HL-60/S4 treated with phorbol 12-myristate 13-acetate at 8.2 ng/mL for 4 days and 3 days (cell line): Measurements from ENCODE around the gene PCNT.
"Not testable (repeated sequence)": the region's sequence is repeated elsewhere in the genome, so short reads cannot be mapped to it uniquely, and the experiment has no call there.

ENCODE experiments used
- in situ Hi-C: fragments of 300-500 bp; cut with MboI; formaldehyde crosslinking; loops from 2 replicates; pipeline ENCODE4 v1.15.0; 2022; ENCODE audit warnings: low sequenced_read_pairs

The PCNT gene

DNA sequence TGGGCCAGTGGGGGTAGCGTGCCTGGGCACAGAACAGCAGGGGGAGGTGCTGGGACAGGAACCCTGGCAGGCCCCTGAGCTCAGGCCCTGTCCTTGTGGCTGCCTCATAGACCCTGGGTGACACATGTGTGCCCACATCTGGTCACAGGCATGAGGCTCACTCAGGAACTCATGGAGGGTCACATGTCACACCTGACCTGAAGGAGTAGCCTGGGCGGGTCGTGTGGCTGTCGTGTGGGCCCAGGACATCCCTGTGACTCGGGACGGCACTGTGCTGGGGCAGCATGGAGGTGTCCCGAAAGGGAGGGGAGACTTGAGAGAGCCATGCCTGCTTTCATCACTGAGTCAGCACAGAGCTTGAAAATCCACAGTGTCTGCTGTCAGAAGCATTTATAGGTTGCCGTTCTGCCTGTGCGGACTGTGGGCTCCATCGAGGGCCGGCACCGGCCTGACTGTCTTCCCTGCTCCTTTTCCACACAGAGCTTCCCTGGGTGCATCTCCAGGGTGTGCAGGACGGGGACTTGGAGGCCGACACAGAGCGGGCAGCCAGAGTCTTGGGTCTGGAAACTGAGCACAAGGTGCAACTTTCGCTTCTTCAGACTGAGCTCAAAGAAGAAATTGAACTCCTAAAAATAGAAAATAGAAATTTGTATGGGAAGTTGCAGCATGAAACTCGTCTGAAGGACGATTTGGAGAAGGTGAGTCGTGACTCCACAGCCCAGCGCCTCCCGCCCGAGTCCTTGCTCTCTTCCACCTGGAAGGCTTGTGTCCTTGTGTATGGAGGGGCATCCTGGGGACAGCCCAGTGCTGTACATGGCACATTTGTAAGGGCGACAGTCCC is 32.8 kb downstream of the PCNT start:
- in situ Hi-C loops = no loop called here

DNA sequence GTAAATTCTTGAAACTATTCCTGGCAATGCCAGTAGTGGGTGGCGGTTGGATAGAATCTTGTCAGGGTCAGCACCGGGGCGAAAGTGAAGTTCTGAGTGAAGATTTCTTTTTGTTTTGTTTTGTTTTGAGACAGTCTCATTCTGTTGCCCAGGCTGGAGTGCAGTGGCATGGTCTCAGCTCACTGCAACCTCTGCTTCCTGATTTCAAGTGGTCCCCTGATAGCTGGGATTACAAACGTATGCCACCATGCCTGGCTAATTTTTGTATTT is 33.3 kb downstream of the PCNT start:
- in situ Hi-C loops = no loop called here

DNA sequence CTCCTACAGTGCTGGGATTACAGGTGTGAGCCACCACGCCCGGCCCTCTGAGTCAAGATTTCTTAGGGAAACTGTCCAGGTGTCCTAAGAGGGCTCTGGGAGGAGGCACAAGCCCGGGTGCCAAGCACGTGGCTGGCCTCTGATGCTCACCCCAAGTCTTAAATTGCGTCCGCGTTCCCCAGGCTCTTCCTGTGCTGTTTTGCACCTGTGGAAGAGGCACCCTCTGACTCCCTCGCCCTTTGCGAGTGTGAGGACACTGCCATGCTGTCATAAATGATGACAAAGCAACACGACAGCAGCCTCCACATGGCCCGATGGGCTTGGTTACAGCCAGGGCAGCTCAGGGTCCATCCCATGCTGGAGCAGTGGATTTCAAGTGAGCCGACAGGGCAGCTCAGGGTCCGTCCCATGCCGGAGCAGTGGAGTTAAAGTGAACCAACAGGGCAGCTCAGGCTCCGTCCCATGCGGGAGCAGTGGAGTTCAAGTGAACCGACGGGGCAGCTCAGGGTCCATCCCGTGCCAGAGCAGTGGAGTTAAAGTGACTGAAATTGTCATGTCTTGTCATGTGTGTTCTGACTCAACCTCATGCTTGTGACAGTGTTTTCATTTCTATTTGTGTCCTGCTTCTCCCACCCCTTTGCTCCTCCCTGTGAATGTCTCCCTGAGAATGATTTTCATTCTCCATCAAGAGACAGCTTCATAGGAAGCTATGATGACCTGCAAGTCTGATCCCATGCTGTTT is 33.9 kb downstream of the PCNT start:
- in situ Hi-C loops = no loop called here

DNA sequence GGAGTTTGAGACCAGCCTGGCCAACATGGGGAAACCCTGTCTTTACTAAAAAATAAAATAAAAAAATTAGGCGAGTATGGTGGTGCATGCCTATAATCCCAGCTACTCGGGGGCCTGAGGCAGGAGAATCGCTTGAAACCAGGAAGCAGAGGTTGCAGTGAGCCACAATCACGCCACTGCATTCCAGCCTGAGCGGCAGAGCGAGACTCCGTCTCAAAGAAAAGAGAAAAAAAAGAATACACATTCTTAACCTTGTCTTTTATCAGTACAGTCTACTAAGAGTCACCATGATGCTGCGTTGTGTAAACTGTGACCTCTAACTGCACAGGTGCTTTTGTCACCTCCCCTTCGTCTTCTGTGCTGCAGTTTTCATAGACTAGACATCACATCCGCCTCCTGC is 37.2 kb downstream of the PCNT start:
- in situ Hi-C loops = no loop called here

DNA sequence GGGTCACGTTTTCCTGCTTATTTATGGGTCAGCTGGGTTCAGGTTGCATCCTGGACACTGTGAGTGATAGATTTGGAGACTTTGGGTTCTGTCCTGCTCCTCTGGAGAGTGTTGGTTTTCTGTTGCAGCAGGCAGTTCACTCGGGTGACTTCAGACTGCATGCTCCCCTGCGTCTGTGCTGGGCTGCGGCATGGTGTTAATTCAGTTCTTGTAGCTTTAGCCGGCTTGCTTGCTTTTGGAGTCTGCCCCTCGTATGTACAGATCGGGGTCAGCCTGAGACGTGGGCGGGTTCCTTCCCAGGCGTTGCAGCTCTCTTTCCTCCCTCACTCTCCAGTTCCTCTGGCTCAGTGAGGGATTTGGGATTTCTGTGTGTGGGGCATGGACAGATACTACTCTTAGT is 38.0 kb downstream of the PCNT start:
- in situ Hi-C loops = no loop called here

DNA sequence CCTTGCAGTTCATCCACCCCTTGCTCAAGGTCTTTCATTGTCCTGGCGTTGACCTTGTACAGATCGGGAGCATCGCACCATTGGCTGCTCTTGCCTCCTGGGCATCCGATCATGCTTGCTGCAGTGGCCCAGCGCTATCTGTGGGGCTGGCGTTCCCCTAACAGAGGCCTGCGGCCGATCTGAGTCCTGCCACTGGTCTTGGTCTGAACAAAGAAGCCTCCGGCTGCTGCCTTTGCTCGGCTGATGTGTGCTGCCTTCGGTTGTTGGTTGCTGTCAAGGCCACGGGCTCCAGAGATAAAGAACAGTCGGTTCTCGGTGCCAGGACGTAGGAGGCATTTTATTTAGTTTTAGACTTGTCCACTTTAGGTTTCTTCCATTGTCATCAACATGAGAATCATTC is 39.0 kb downstream of the PCNT start:
- in situ Hi-C loops = no loop called here

DNA sequence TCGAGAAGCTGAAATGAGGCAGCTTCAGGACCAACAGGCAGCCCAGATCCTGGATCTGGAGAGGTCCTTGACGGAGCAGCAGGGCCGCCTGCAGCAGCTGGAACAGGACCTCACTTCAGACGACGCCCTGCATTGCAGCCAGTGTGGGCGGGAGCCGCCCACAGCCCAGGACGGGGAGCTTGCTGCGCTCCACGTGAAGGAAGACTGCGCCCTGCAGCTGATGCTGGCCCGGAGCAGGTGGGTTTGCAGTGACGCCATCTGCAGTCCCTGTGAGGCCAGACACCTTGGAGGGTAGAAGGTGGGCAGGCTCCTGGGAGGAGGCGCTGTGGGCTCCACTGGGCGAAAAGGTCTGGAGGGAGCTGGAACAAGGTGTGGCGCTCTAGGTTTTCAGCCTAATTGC is 39.7 kb downstream of the PCNT start:
- in situ Hi-C loops = no loop called here

DNA sequence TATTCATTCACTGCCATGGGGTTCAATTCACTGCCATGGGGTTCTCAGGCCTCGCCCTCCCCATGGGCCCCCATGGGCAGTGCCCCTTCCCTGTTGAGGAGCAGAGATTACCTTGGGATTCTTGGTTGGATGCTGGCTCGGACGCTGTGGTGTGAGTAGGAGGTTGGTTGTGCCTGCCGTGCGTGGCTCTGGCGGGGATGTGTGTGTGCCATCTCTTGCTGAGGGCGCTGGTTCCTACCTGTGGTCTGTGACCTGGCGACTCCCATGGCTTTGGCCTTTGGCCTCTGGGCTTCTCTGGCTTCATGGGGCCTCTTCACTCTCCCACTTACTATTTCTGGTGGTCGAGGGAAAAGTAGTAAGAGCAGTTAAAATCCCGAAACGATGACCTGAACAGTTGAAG is 42.1 kb downstream of the PCNT start:
- in situ Hi-C loops = no loop called here

DNA sequence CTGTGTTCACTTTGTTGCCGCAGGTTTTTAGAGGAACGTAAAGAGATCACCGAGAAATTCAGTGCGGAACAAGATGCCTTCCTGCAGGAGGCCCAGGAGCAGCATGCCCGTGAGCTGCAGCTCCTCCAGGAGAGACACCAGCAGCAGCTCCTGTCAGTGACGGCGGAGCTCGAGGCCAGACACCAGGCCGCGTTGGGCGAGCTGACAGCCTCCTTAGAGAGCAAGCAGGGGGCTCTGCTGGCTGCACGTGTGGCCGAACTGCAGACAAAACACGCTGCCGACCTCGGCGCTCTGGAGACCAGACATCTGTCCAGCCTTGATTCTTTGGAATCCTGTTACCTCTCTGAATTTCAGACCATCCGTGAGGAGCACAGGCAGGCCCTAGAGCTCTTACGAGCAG is 42.6 kb downstream of the PCNT start:
- in situ Hi-C loops = no loop called here

DNA sequence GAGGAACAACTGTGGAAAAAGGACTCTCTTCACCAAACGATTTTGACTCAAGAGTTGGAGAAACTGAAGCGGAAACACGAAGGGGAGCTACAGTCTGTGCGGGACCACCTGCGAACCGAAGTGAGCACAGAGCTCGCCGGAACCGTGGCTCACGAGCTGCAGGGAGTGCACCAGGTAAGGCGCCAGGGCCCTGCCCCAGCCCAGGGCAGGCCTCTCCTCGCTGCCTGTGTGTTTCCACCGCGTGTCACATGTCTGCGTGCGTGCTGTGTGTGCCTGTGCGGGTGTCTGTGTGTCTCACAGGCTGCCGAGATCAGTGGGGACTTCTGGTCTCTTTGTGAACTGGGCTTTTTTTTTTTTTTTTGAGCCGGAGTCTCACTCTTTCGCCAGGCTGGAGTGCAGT is 43.0 kb downstream of the PCNT start:
- in situ Hi-C loops = no loop called here

DNA sequence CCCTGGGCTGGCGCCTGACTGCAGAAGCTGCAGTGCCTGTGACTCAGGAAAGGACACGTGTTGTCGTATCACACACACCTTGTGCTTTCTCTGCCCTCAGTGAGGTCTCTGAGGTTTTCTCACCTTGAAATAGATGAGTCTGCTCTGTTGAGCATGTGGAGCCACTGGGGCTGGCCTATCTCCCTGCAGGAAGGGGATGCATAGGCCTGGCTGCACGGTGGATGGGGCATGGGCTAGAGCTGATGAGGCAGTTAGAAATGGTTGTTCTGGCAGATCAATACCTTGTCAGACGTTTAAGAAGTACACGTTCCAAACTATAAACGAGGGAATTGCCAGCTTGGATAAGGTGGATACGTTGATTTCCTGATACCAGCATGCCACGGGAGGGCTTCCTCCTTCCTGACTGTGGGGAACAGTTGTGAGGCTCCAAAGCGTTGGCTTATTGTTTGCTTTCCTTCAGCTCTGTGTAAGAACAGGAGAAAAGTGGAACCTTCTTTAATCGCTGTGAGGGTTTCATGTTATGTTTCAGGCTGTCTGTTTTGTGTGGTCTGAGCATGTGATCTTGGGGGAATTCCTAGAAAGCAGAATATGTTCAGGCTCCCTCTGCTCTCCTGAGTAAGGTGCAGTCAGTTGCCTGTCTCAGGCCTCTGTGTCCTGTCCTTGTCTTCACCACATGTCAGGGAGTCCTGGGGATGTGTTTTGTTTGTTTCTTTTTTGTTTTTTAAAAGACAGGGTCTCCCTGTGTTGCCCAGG is 44.8 kb downstream of the PCNT start:
- in situ Hi-C loops = no loop called here

DNA sequence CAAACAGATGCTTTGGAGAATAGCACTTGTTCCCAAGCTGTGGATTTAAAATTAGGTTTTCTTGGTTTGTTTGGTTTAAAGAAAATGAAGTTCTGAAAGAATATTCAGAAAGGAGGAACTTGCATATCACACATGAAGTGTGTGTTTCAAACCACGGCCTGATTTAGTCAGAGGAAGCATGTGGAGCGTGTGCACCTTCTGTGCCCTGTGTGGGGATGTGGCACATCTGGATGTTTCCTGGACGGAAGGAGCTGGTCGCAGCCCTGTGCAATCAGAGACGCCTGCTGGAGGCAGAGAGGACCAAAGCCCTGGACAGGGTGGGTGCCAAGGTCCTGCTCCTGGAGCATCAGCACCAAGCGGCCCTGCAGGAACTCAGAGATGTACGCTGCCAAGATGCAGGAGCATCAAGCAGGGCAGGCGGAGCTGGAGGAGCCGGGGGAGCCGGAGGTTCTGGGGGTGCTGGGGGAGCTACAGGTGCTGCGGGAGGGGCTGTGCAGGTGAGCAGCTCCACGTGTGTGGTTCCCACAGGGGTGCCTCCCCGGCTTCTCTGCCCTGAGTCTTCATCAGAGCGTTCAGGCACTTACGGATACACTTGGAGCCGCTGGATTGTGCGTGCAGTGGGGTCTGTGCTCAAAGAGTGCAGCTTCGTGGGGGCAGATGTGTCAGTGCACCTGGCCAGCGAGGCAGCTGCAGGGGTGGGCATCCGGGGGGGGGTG is 45.7 kb downstream of the PCNT start:
- in situ Hi-C loops = no loop called here

DNA sequence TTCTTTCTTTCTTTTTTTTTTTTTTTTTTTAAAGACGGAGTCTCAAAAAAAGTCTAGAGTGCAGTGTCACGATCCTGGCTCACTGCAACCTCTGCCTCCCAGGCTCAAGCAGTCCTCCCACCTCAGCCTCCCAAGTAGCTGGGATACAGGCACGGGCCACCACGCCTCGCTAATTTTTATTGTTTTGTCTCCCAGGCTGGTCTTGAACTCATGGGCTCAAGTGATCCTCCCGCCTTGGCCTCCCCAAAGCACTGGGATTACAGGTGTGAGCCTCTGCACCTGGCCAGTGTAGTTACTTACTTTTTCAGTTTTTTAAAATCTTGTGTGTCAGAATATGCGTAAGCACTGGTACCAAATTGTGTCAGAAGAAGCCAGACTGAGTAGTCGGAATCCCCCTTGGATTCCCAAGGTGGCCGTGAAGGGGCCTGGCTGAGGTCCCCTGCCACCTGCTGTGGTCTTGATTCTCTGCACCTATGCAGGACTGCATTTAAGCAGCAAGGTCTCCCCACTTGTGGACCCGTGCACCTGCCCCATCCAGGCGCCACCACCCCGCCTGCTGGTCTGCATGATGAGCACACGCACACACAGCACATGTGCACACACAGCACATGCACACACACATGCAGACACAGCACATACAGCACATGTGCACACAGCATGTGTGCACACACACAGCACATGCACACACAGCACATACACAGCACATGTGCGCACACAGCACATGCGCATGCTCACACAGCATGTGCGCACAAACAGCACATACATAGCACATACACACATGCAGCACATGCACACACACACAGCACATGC is 47.5 kb downstream of the PCNT start:
- in situ Hi-C loops = no loop called here

DNA sequence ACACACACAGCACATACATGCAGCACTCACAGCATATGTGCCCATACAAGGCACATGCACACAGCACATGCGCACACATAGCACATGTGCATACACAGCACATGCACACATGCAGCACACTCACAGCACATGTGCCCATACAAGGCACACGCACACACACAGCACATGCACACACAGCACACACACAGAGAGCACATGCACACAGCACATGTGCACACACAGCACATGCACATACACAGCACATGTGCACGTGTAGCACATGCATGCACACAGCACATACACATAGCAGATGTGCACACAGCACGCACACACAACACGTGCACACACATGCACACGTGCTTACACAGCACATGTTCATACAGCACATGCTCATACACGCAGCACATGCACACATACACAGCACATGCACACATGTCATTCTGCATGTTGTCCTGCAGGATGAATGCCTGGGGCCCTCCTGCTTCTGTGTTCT is 48.1 kb downstream of the PCNT start:
- in situ Hi-C loops = no loop called here

DNA sequence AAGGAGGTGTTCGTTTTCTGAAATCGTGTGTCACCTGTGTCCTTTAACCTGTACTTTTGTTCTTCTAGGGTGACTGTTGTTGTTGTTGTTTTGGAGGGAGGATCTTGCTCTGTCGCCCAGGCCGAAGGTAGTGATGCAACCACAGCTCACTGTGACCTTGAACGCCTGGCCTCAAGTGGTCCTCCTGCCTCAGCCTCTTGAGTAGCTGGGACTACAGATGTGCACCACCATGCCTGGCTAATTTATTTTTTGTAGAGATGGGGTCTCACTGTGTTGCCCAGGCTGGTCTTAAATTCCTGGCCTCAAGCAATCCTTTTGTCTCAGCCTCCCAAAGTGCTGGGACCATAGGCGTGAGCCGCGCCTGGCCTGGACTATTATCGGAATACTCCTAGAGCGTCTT is 49.0 kb downstream of the PCNT start:
- in situ Hi-C loops = not testable (repeated sequence)

DNA sequence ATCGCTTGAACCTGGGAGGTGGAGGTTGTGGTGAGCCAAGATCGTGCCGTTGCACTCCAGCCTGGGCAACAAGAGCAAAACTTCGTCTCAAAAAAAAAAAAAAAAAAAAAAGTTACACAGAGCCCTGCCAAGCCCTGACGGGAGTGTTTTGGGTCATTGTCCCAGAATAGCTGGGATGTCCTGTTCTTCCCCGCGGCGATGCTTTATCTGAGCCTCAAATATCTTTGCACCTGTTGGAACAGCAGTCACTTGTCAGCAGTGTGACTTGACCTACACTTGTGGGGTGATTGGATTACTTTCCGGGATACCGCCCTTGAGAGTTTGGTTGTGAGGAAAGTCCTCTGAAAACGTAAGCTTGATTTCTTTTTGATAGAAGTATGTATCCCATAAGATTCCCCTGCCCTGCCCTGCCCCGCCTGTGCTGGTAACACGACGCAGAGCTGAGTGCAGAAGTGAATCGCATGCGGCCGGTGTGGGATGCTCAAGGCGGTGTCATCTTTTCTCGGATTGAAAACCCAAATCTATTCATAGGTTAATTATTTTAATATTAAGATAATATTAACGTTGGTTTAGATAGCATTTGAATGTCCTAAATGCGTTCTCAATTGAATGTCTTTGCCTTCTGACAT is 50.9 kb downstream of the PCNT start:
- in situ Hi-C loops = no loop called here

DNA sequence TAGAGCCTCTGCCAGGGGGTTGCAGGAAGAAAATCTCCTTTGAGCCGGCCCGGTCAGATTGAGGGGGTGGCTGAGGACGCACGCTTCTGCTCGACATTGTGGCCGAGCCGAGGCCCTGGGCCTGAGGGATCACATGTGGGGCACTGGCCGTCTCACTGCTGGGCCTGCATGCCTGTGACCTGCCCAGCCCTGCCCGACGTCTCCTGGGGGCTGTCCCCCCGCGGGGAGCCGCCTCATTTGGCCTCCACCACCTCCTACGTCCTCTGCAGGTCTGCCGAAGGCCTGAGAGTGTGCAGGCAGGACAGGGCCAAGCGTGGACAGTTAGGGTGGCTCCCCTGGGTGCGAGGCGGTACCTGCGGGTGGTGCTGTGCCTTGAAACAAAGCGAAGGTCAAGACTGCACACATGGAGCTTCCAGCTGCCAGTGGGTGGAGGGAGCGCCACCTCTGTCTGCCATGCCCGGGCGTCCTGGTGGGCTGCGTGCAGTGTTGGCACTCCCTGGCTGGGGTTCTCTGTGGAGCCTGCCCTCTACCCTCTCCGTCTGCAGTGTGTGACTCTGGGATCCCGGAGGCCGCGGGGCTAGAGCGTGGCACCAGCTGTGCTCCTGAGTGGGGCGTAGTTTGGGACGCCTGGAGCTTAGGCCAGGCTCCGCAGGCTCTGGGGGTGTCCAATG is 51.7 kb downstream of the PCNT start:
- in situ Hi-C loops = no loop called here

DNA sequence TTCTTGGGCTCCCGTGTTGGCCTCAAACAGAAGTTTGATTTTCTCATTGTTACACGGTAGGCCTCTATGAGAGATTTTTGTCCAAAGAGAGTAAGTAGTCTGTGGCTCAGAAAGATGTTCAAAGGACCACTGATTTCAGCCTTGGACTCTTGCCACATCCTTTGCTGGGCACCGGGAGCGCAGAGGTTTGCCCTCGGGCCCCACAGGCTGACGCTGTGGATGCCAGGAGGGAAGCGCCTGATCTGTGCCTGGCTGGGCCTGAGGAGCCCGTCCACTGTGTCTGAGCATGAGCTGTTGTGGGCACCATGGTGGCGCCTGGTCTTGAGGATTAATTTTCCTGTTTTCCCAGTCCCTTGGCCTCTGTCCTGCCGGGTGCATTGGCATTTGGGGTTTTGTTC is 52.3 kb downstream of the PCNT start:
- in situ Hi-C loops = no loop called here

DNA sequence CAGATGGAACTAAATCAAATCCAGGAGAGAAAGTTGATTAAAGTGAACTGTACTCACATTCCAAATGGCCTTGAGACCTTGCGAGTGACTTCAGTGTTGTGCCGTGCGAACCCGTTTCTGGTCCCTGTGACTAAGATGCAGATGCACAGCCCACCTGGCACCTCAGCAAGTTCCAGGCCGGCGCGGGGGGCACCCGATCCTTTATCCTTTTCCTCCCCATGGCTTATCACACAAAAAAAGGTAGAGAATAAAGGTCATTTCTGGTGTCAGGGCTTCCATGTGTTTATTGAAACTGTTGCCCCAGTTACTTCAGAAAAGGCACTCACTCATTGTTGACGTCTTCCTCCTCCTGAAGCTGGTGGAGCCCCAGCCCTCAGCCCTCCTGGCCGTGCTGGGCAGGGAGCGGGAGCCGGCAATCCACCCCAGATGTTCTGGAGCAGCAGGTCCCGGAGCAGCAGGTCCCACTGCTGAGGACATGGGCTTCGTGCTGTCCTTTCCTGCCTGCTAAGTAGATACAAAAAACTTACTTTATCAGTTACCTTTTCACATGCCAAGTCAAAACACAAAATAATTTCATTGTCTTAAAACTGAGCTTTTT is 53.0 kb downstream of the PCNT start:
- in situ Hi-C loops = no loop called here
